GM12801 (cell line): ENCODE results near the gene MACF1.

Experiments used
- TF ChIP-seq, protein P1 (sequence below): IDR thresholded peaks from one replicate; pipeline ENCODE4 v1.5.1; 2011; ENCODE audit warnings: control low read depth; ENCODE audit not compliant: insufficient read length; ENCODE audit errors: extremely low read depth

The MACF1 gene

DNA sequence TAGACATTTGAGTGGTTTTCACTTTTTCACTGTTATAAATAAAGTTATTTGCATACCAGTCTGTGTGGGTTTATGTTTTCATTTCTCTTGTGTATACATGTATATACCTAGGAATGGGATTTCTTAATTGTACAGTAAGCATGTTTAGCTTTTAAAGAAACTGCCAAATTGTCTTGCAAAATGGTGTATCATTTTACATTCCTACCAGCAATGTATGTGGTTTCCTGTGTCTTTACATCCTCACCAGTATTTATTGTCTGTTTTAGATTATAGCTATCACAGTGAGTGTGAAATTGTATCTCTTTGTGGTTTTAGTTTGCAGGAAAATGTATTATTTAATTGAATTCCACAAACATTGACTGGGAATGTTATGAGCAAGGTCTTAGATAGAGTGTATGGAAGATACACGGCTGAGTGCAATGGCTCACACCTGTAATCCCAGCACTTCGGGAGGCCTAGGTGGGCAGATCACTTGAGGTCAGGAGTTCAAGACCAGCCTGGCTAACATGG lies 57.3 kb downstream of the MACF1 start:
- TF ChIP-seq, protein P1, sequence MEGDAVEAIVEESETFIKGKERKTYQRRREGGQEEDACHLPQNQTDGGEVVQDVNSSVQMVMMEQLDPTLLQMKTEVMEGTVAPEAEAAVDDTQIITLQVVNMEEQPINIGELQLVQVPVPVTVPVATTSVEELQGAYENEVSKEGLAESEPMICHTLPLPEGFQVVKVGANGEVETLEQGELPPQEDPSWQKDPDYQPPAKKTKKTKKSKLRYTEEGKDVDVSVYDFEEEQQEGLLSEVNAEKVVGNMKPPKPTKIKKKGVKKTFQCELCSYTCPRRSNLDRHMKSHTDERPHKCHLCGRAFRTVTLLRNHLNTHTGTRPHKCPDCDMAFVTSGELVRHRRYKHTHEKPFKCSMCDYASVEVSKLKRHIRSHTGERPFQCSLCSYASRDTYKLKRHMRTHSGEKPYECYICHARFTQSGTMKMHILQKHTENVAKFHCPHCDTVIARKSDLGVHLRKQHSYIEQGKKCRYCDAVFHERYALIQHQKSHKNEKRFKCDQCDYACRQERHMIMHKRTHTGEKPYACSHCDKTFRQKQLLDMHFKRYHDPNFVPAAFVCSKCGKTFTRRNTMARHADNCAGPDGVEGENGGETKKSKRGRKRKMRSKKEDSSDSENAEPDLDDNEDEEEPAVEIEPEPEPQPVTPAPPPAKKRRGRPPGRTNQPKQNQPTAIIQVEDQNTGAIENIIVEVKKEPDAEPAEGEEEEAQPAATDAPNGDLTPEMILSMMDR = no peak

DNA sequence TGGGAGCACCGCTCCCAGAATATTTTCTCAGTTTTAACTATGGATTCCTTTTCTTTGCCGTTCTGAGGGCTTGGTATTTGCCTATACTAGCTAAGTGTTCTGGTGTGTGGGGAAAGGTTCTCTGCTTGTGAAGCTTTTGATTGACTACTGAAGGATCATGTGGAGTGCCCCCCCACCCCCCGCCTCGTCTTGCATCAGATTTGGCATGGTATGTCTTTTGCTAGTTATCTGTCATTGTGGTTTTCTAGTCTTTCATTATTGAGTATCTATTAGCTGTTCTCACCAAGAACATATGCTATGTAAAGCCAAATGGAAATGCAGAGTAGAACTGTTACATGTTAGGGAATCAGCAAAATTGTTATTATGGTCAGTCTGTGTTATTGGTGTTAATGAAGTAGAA lies 58.3 kb downstream of the MACF1 start:
- TF ChIP-seq, protein P1 = no peak

DNA sequence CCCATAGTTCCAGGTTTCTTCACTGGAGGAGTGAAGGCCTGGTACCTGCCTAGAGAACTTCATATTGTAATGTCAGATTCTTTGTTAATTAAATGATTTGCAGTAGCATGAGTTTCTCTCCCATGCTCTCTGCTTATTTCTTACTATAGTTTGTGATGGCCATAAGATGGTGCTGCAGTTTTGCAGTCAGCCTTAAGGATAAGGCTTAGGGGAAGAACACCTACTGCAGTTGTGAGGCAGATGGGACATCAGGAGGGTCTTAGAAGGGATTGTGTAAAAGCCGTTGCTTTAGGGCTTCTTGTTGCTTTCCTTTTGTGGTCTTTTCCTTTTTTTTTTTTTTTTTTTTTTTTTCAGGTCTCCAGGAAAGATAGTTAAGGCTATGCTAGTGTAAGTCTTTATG lies 61.8 kb downstream of the MACF1 start:
- TF ChIP-seq, protein P1 = no peak

DNA sequence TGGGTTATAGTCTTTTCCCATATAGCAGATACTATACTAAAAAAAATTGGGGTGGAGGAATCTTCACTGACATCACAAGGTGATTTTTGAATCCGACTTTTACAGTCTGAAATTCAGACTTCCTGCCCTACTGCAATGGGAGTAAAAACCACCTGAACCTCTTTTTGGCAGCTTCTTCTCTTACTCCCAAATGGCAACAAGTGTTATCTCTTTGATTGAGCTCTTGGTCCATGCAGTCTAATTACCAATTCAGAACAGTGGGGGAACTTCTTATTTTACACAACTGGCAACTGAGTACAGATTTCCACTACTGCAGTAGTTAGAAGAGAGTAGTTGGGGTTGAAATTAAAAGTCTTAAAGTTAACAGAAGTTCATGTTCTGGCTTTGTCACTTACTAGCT lies 62.3 kb downstream of the MACF1 start:
- TF ChIP-seq, protein P1 = no peak

DNA sequence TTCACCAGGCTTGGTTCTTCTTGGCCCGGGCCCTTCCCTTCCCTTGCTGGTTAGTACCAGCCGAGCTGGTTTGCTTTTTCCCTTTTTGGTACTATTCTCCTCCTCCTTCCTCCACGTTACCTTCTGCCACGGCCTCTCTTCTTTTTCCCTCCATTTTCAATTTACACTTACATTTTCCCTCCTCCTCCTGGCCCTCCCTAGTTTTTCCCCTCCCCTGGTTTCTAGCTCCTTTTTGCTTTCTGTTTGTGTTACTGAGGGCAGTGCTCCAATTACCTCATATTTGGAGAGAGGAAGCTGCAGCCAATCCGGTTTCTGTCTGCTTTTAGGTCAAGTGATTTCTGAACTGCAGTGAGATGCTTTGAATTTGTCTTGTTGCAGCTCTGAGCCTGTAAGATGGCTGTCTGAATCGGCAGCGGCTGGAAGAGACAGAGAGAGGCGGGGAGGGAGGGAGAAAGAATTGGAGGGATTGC lies 63.7 kb downstream of the MACF1 start:
- TF ChIP-seq, protein P1 = no peak

DNA sequence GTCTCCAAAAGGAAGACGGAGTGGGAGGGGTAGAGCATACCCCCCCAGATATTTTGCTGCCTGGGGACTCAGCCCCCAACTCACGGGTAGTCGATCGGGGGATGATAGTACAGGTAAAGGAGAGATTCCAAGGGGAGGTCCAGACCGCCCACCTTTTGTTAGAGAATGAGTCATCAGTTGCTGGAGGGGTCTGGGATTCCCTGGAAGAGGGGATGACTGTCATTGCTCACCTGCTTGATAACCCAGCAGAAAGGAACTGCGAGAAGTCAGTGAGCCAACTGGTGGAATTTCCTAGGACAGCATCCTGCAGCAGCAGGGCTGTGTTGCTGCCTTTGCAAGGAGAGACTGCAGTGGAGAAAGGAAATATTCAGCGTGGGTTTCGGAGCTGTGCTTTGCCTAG lies 64.4 kb downstream of the MACF1 start:
- TF ChIP-seq, protein P1 = no peak

DNA sequence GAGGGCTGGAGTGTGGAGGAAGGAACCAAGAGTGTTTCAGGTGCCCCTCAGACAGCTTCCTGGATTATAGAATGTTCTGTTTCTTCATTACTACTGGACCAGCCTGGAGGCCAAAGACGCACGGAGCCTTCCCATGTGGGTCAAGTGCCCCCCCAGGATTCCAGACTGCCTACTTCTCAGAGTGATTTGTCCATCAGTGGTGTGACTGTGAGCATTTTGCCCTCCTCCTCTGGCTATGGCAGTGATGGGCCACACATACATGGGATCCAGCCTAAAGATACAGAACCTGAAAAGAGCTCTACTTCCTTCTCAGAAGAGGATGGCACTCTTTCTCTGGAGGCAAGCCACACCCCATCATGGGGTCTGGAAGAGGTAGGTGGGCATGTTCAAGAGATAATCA lies 64.9 kb downstream of the MACF1 start:
- TF ChIP-seq, protein P1 = no peak
